GM10266 (cell line): Measurements from ENCODE around the gene MYO3A.

Experiments
- DNase-seq: peaks from one replicate; pipeline ENCODE4 v3.0.0; 2012; ENCODE audit errors: extremely low spot score
- TF ChIP-seq, protein P1 (sequence below): IDR thresholded peaks from 2 replicates; pipeline ENCODE4 v1.5.1; 2012; ENCODE audit warnings: mild to moderate bottlenecking, low read depth; ENCODE audit not compliant: control insufficient read depth, insufficient read depth; ENCODE audit errors: missing control alignments

Gene MYO3A

DNA sequence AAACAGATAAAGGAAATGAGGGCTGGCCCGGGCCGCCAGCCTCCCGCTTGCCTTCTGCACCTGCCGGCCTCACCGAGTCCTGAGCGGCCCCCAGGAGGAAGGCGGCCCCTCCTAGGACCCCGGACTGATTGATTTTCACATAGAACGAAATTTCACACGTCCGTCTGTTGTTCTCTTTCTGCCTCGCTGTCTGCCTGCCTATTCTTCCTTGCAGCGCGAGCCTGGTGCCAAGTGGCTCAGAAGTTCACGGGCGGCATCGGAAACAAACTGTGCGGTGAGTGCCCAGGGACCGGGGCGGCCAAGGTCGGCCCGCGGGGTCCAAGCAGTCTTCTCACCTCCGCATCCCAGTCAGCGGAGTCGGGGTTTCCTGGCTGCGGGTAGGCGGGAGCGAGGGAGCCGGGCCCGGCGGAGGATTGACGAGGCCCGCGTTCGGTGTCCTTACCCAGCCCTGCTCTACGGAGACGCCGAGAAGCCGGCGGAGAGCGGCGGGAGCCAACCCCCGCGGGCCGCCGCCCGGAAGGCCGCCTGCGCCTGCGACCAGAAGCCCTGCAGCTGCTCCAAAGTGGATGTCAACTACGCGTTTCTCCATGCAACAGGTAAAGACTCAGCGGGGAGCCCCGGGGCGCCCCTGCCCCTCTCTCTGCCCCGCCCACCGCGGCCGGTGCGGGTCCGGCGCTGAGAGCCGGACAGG, 283.5 kb downstream of the MYO3A start:
- TF ChIP-seq, protein P1, sequence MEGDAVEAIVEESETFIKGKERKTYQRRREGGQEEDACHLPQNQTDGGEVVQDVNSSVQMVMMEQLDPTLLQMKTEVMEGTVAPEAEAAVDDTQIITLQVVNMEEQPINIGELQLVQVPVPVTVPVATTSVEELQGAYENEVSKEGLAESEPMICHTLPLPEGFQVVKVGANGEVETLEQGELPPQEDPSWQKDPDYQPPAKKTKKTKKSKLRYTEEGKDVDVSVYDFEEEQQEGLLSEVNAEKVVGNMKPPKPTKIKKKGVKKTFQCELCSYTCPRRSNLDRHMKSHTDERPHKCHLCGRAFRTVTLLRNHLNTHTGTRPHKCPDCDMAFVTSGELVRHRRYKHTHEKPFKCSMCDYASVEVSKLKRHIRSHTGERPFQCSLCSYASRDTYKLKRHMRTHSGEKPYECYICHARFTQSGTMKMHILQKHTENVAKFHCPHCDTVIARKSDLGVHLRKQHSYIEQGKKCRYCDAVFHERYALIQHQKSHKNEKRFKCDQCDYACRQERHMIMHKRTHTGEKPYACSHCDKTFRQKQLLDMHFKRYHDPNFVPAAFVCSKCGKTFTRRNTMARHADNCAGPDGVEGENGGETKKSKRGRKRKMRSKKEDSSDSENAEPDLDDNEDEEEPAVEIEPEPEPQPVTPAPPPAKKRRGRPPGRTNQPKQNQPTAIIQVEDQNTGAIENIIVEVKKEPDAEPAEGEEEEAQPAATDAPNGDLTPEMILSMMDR, result no peak
- DNase-seq, result no peak

DNA sequence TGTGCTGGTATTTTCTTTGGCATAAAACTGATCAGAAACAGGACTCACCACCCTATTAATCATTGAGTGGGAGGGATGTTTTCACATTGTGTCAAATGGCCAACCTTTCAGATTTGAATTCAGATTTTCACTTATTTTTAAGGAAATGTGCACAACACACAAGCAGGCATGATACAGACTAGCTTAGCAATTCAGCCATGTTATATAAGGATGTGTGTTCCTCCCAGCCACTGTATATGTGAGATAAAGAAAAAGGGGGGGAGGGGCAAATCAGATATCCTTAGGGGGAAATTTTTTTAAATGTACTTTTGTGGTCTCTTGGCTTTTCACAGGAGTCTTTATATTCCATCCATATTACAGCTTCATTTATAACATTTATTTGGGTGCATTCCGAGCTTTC, 285.6 kb downstream of the MYO3A start:
- DNase-seq, result no peak
- TF ChIP-seq, protein P1, result no peak

DNA sequence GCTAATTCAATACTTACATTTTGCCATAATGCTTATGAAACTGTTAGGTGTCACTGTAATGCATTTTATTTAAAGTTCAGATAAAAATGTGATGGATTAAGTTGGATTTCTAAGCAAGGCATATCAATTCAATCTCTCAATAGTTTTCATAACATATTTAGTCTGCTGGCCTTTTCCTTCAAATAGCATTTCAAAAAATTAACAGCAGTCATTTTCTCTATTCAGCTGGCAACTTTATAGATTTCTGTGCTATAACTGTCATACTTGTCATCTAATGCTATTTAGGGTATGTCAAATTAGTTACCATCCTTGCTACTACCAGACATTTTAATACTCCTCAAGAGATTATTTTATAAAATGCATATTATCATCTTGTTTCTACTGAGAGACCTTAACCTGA, 286.9 kb downstream of the MYO3A start:
- DNase-seq, result no peak
- TF ChIP-seq, protein P1, result no peak

DNA sequence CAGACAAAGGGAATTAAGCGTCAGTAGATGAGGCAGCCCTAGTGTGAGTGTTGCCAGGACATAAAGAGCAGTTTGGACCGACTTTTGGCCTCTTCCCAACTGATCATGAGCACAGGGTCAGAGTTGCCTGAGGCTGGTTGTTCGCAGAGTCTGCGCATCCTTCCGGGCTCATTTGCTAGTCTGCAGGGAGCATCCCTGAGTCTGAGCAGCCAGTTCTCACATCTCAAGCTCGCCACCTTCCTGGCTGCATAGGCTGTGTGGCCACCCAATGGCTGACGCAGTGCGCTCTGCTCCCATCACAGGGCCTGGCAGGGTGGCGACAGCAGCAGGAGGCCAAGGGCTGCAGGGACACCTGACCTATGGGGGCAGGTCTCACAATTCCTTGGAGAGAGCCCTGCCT, 287.5 kb downstream of the MYO3A start:
- no peak for DNase-seq
- TF ChIP-seq, protein P1, result no peak

DNA sequence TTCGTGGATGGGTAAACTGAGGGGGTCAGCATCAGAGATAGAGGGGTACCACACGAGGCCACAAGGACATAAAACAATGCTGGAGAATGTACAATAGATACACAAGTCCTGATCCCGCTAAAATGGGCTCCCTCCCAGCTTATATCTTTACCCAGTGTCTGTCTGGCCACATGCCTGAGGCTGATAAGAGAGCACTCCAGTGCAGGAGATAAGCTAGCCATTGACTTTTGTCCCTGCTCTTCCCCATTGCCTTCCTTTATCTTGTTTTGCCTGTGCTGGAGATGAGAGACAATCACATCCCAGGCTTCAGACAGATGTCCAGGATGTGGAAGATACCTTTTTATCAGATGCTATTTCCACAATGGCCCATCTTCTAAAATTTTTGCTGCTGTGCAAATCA, 288.5 kb downstream of the MYO3A start:
- TF ChIP-seq, protein P1, result no peak
- DNase-seq, result no peak

DNA sequence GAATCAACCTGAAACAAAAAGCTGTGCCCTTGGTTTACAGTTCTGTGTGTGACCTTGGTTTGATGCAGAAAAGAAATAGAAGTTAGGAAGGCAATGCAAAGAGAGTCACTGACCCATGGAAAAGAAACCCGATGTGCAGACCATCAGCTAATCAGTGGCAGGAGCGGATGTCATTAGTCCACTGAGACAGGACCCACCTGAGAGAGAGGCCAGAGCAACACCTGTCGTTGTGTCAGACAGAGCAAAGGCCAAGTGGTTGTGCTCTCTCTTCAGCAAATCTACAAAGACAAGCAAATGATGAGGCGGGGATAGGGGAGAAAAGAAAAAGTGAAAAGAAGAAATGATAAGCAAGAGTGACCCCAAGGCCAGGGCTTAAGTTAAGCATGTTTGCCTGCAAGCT, 291.3 kb downstream of the MYO3A start:
- TF ChIP-seq, protein P1, result no peak

DNA sequence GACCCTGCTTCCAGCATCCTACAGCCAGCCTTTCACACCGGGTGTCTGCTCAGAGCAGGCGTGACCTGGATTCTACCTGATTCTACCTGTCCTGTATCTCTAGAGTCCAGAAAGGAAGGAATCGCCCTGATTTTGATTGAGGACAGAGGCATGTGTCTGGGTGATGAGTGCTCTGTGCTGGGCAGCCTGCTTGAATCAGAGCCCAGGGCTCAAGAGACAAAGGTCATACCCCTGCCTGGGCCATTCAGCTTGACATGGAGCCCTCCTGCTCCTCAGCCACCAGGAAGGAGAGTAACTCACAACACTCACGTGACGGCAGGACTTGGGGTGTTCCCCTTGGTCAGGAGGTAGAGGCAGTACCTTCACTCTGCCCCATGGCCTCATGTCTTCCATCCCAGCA, 293.8 kb downstream of the MYO3A start:
- TF ChIP-seq, protein P1, result no peak
- no peak for DNase-seq

More for the DNA sequence above, 291.3 kb downstream of the MYO3A start:
- DNase-seq, result no peak
